Mammary microvascular endothelial cell (primary cell): Measurements from ENCODE around the gene RPP30. TPM values are rescaled to one million over a fixed set of nuclear protein-coding genes. Genes with fewer than 3 reads are reported as not detected.

Experiments
- total RNA-seq: library from RNA; depleted of rRNA; stranded (reverse); fragments of >200 nt; gene quantifications from 2 replicates; pipeline ENCODE4 v1.2.3, GENCODE V29; 2015

RPP30 gene
- 52.4 and 59.7 TPM in 2 replicates for total RNA-seq

DNA sequence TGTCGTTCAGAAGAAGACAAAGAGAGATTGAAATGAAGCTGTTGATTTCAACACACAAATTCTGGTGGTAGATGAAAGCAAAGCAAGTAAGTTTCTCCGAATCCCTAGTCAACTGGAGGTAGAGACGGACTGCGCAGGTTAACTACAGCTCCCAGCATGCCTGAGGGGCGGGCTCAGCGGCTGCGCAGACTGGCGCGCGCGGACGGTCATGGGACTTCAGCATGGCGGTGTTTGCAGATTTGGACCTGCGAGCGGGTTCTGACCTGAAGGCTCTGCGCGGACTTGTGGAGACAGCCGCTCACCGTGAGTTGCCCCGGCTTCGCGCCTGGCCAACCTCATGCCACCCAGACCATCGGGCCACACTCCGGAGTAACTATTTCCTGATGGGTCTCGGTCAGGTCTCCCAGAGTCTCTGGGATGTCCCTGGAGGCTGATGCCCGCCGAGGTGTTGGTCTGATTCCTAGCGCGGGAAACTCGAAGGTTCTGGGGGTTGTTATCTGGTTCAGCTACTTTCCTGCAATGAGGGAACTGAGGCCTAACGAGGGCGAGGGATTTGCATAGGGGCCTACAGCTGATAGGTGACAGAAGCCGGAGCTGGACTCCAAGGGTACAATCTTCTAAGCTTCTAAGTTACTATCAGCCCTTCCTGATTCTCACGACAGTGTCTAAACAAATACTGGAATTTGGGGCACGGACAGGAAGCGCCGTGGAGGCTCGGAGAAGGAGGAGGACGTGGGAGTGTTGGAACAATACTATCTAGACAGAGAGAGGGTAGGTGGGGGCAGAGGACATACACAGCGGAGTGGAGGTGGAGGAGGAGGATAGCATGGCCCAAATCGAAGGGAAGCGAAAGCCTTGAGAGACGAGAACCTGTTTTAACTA lies at the start of gene RPP30:
Gene RPP30, plus strand, starts transcription at position 209 of the 882 bp plus-strand sequence. Its CDS starts 13 bp downstream, at position 222.

DNA sequence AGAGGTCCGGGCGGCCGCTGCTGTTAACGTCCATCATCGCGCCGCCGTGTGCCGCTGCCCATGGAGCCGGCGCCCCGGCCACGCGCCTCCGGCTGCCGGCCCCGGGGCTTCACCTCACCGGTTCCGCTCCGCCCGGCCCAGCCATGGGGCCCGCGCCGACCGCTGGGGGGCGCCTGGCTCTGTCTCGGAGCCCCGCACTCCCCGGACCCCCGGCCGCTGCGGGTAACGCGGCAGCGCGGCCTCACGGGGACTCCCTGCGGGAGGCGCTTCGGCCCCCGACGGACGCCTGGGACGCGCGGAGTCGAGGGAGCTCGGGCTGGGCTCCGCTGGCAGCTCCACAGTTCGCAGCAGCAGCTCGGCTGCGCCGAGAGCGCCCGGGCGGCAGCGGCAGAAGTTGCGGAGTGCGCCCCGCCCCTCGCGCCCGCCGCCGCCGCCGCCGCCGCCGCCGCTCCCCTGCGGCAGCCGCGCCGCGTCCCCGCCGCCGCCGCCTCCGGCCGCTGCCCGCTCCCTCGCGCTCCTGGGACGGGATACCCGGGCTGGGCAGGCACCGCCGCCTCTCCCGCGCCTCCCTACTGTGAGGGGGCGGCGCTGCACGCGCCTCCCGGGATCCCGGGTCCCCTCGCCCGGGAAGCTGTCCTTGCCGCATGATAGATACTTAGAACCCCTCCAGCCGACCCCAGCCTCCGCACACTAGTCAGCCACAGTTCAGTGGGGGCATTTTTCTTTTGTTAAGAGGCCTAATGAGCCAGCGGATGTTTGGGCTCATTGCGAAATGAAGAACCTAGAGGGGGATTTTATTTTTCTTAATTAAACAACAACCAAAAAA lies 13.9 kb upstream of the RPP30 start, which contains the start of gene HTR7:
Gene HTR7, minus strand, starts transcription at position 405 of the 826 bp plus-strand sequence. Its CDS starts 368 bp downstream, at position 37.

DNA sequence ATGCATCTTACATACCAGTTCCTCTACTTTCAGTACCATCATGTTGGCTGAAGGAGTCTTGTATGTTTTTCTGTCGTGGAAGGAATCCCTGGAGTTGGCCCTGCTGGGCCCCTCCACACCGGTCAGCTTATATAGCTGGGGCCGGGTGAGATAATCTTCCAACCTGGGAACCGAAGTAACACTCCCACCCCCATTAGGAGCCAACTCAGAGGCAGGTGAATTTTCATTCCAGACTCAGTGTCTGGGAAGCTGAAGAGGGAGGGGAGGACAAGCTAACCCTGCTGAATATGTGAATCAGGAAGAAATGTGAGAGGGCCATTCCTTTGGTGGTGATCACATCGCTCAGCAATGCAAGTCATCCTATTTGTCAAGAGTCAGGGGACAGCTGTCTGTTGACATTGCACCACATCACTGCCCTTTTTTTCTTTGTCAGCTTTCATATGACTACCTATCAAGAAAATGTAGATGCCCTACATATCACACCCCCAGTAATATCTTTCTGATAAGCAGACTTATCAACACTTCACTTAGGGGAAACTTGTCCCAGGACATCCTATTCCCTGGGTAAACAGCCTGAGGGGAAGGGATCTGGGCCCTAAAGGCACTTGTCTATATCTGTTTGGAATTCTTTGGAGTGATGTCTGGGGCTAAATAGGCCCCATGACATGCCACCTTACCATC lies 49.4 kb downstream of the RPP30 start, which contains the start of gene ANKRD1:
Gene ANKRD1, minus strand, starts transcription at position 102 of the 681 bp plus-strand sequence. Its CDS starts 60 bp downstream, at position 42.

Other genes starting within 250 kb of the RPP30 start
- gene HTR7, start 13.9 kb upstream of the RPP30 start, total RNA-seq: not detected in 2 replicates
- 749 and 785 TPM in 2 replicates for gene ANKRD1, start 49.1 kb downstream of the RPP30 start, total RNA-seq